A549 (cell line): ENCODE results near the gene XKR7.

ENCODE experiments used
- BHLHE40 ChIP-seq: IDR thresholded peaks from 2 replicates; pipeline ENCODE4 v1.6.1; 2012; ENCODE audit warnings: low read depth, low read length, inconsistent platforms
- CEBPB ChIP-seq, 2 experiments: fragments of >200 bp in 1 of 2; sonication (Bioruptor Twin) in 1 of 2; formaldehyde crosslinking in 1 of 2; IDR thresholded peaks; 2 replicates each; pipeline ENCODE4 v1.6.1; 2012 to 2016
- CTCF ChIP-seq: fragments of >200 bp; sonication (Bioruptor Twin); formaldehyde crosslinking; IDR thresholded peaks from 3 replicates; pipeline ENCODE4 v1.5.1; 2016
- EP300 ChIP-seq, 2 experiments: fragments of >200 bp; sonication (Bioruptor Twin); formaldehyde crosslinking; IDR thresholded peaks; 2 replicates in 1 of 2; 3 replicates in 1 of 2; pipeline ENCODE4 v1.6.1; 2016 to 2017
- NPAS2 ChIP-seq: fragments of 250-450 bp; sonication (Bioruptor Pico); IDR thresholded peaks from 2 replicates; pipeline ENCODE4 v1.8.0; 2022; ENCODE audit warnings: mild to moderate bottlenecking, moderate library complexity, borderline replicate concordance
- PBX3 ChIP-seq: IDR thresholded peaks from 2 replicates; pipeline ENCODE4 v1.6.1; 2012
- POLR2A ChIP-seq: IDR thresholded peaks from 2 replicates; pipeline ENCODE4 v1.6.1; 2012; ENCODE audit warnings: mild to moderate bottlenecking, low read length
- RCOR1 ChIP-seq: fragments of 150-350 bp; IDR thresholded peaks from 2 replicates; pipeline ENCODE4 v1.6.1; 2014; ENCODE audit warnings: antibody characterized with exemption, low read length, low read depth
- SREBF2 ChIP-seq: fragments of 450-650 bp; IDR thresholded peaks from 2 replicates; pipeline ENCODE4 v1.6.1; 2014; ENCODE audit warnings: mild to moderate bottlenecking, moderate library complexity
- TF ChIP-seq, protein P1 (sequence below): fragments of 200-600 bp; sonication (generic); IDR thresholded peaks from 2 replicates; pipeline ENCODE4 v1.6.1; 2016; ENCODE audit warnings: antibody characterized with exemption, mild to moderate bottlenecking, moderate library complexity

DNA sequence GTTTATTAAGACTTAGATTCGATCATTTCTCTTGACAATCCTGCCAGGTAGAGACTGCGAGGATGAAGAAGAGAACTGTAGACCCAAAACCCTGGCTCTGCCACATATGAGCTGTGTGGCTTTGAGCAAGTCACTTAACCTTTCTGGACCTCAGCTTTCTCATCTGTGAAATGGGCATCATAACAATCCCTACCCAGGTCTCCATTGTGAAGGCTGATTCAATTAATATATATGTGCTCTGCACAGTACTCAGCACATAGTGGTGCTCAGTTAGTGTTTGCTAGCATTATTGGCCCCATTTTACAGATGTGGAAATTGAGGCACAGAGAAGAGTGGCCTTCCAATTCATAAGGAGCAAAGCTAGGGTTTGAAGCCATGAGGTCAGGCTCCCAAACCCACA is 7.9 kb downstream of the XKR7 start:
- TF ChIP-seq CTCF (no peak), EP300 (IDR thresholded peaks at IDR 0.05) (no peak), CEBPB (IDR thresholded peaks at IDR 0.05) (no peak), NPAS2 (CRISPR knock-in tag) (no peak), BHLHE40 (no peak), POLR2A (no peak), PBX3 (no peak), SREBF2 (no peak), RCOR1 (no peak)
- TF ChIP-seq, protein P1, sequence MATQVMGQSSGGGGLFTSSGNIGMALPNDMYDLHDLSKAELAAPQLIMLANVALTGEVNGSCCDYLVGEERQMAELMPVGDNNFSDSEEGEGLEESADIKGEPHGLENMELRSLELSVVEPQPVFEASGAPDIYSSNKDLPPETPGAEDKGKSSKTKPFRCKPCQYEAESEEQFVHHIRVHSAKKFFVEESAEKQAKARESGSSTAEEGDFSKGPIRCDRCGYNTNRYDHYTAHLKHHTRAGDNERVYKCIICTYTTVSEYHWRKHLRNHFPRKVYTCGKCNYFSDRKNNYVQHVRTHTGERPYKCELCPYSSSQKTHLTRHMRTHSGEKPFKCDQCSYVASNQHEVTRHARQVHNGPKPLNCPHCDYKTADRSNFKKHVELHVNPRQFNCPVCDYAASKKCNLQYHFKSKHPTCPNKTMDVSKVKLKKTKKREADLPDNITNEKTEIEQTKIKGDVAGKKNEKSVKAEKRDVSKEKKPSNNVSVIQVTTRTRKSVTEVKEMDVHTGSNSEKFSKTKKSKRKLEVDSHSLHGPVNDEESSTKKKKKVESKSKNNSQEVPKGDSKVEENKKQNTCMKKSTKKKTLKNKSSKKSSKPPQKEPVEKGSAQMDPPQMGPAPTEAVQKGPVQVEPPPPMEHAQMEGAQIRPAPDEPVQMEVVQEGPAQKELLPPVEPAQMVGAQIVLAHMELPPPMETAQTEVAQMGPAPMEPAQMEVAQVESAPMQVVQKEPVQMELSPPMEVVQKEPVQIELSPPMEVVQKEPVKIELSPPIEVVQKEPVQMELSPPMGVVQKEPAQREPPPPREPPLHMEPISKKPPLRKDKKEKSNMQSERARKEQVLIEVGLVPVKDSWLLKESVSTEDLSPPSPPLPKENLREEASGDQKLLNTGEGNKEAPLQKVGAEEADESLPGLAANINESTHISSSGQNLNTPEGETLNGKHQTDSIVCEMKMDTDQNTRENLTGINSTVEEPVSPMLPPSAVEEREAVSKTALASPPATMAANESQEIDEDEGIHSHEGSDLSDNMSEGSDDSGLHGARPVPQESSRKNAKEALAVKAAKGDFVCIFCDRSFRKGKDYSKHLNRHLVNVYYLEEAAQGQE: no peak
